NAMALWA (cell line): ENCODE results near the gene SLC9A5.

Experiments
- DNase-seq: peaks from one replicate; pipeline ENCODE4 v3.0.0-alpha.2; 2015; ENCODE audit warnings: low spot score

The SLC9A5 gene

DNA sequence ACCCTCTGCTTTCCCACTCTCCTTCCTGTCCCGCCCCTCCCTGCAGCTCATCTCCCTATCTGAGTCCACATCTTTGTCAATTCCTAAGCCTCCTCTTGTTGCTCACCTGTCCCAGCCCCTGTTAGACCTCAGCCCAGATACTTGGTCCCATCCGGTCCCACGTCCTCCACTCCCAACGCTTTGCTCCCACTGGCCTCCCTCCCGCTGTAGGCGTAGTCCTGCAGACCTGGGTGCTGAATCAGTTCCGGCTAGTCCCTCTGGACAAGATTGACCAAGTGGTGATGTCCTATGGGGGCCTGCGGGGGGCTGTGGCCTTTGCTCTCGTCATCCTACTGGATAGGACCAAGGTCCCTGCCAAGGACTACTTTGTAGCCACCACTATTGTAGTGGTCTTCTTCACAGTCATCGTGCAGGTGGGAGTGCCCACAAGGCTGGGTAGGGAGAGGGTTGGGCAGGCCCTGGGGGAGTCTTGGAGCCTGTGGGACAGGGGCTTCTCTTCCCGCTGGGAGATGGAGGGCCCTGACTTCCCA is 8.0 kb downstream of the SLC9A5 start:
- no peak for DNase-seq

DNA sequence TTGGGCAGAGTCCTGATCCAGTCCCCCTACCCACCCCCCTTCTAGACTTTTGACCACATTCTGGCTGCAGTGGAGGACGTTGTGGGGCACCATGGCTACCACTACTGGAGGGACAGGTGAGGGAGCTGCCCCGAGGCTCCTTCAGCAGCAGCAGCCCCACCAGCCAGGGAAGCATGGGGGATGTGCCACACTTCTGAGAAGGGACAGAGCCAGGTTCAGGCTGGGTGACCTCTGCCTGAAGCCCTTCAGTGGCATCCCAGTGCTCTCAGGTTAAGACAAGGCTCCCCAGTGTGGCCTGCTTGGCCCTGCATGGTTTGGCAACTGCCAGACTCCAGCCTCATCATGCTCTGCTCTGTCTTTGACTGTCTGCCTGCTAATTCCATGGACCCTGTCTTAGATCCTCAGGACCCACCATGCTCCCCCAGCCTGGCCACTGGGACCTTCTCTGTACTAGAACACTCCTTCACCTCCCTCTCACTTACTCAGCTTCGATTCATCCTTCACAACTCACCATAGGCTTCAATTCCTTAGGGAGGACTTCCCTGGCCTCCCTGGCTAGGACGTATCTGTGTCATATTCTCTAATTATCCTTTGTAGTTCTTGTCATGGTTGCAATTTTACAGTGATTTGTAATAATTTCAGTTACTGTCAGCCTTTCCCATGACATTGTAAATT is 8.8 kb downstream of the SLC9A5 start:
- no peak for DNase-seq

GRCh38 chr16:67258161-67258835 is 9.5 kb downstream of the SLC9A5 start:
- DNase-seq = no peak

DNA sequence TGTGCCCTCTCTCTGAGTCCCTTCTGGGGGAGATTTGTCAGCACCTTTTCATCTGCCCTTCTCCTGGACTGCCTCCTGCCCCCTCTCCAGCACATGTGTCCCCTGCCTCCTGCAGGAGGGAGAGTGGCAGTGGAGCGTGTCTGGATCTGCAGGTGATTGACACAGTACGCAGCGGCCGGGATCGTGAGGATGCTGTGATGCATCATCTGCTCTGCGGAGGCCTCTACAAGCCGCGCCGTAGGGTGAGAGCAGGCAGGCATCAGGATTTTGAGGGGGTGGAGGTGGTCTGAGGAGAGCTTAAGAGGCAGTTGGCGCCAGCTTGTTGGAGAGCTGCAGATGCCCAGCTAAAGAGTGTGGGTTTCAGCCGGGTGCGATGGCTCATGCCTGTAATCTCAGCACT is 10.9 kb downstream of the SLC9A5 start:
- DNase-seq = no peak

- peak; percentile 76 for DNase-seq
These were observed 11.8 kb downstream of the SLC9A5 start for GRCh38 chr16:67260426-67261063.

DNA sequence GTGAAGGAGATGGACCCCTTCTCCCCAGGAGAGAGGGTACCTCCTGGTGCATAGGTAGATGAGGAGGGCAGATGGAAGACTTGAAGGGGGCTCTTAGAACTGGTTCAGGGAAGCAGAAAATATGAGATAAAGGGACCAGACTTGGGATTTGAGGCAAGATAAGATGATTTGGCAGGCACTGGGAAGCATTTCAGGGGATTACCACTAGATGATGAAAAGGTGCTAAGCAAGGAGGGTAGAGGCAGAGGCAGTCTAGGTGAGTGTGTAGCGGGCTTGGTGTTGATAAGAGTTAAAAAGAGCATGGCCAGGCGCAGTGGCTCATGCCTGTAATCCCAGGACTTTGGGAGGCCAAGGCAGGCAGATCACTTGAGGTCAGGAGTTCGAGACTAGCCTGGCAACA is 14.4 kb downstream of the SLC9A5 start:
- DNase-seq = no peak

DNA sequence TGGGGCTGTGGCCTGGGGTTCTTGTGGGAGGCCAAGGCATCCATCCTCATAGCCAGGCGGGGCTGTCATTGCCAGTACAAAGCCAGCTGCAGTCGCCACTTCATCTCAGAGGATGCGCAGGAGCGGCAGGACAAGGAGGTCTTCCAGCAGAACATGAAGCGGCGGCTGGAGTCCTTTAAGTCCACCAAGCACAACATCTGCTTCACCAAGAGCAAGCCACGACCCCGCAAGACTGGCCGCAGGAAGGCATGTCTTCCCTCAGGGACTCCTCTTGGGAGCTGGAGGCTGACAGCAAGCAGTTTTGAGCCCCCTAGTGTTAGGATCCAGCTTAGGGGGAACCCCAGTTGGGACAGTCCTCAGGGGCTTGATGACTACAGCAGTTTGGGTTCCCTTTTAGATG is 15.5 kb downstream of the SLC9A5 start:
- no peak for DNase-seq

DNA sequence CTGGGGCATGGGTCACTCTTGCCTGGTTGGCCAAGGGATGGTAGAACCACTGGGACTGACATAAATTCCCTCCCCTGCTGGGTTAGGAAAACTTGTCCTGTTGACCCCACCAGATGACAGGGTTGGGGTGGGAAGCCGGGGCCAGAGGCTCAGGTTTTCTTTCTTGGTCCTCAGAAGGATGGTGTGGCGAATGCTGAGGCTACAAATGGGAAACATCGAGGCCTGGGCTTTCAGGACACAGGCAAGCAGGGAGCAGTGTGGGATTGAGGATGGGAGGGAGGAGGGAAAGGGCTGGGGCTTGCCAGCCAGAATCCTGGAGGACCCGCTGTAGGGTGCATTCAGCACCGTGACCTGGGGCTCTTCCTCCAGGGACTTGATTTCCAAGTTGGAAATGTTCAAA is 16.1 kb downstream of the SLC9A5 start:
- no peak for DNase-seq

DNA sequence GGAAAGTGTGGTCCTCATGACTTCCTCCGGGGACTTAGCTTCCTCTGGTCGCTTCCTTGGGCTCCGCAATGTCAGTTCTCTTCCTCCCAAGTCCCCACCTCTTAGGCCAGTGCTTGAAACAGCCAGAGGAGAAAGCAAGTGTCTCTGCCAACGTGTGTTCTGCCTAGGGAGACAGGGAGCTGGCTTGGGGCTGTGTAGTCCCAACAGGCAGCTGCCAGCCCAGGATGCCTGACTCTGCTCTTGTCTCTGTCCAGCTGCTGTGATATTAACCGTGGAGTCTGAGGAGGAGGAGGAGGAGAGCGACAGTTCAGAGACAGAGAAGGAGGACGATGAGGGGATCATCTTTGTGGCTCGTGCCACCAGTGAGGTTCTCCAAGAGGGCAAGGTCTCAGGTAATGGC is 17.1 kb downstream of the SLC9A5 start:
- DNase-seq = no peak

DNA sequence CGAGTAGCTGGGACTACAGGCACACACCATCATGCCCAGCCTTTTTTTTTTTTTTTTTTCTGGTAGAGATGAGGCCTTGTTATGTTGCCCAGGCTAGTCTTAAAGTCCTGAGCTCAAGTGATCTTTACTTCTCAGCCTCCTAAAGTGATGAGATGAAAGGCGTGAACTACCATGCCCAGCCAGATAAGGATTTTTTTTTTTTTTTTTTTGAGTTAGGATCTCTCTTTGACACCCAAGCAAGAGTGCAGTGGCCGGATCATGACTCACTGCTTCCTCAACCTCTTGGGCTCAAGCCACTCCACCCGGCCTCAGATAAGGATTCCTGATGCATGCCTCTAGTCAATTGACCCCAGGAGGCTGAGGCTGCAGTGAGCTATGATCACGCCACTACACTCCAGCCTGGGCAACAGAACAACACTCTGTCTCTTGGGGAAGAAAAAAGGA is 19.4 kb downstream of the SLC9A5 start:
- no peak for DNase-seq

DNA sequence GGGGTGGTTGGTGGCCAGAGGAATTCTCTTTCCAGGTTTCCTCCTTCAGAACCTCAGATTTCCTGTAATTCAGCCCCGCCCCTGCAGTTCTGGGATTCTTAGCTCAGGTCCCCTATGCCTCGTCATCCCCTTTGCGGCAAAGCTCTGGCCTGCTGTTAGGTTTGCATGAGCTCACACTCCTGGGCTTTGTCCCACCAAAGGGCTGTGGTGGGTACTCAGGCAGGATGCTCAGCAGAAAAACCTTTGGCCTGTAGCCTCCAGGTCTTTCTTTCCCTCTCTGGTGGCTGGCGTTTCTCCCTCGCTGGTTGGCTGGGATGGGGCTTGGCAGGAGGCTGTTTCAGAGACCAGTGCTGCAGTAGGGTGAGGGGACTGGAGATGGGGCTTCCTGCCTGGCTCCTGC is 21.0 kb downstream of the SLC9A5 start:
- DNase-seq = no peak

GRCh38 chr16:67270931-67271338 is 22.2 kb downstream of the SLC9A5 start:
- no peak for DNase-seq

- DNase-seq = no peak
These were observed 22.7 kb downstream of the SLC9A5 start for GRCh38 chr16:67271446-67271845.

- no peak for DNase-seq
These were observed 26.5 kb downstream of the SLC9A5 start for GRCh38 chr16:67275321-67275720.

DNA sequence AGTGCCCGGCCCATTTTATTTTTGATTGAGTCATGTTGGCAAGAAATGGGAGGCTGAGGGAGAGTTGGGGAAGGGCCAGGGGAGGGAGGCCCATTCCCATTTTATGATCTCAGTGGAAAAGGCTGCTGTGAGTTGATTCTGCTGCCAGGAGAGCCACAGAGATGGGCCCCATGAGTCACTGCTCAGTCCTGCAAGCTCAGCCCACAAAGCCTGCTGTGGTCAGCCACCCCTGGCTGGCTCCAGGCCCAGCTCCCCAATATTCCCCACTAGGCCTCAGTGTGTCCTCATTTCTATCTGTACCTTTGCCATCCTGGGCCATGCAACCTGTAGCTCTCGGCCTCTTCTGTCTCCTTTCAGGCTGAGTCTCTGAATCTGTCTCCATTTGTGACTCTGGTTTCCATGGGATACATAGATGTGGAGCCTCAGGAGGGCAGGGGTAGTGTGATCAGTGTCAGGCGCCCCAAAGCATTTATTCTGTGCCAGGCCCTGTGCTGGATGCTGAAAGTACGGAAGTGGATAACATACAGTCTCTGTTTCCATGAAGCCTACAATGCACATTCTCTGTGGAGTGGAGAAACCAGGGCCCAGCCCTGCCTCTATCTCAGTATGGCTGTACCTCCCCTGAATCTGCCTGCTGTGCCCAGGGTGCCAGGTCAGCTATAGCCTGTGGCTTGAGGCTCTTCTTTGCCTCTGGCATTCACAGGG is 28.7 kb downstream of the SLC9A5 start:
- no peak for DNase-seq

DNA sequence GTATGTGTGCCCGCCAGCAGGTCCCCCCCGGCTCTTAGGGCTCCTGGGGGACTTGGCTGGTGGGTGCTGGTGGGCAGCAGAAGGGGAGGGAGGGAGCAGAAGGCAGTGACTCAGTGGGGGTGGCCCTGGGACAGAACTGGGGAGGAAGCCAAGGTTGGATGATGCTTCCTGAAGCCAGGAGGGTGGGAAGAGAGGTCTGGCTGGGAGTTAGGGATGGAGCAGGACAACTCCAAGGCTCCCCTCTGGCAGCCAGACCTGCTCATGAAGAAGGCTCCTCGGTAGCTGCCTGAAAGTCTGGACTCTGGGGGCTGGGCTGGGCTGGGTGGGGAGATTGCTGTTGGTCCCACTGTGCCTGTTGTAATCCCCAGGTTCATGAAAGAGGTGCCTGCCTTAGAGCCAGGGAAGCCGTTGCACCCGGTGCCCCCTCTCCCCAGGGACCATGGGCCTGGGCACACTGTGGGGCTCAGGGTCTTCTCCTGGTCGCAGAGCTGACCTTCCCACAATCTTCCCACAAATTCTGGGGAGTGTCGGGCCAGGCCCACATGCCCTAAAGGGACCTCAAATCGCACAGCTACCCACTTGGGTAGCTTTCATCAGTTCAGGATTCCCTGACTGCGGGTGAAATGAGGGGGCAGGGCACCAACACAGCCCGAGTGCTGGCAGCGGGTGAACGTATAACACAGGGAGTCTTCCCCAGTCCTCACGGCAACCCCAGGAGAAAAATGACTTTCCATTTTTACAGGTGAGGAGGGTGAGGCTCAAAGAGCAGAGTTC is 29.4 kb downstream of the SLC9A5 start:
- no peak for DNase-seq

- DNase-seq = peak; percentile 58
These were observed 30.1 kb downstream of the SLC9A5 start for GRCh38 chr16:67278773-67279295.

GRCh38 chr16:67279296-67280089 is 30.7 kb downstream of the SLC9A5 start, which contains the start of gene PLEKHG4:
Gene PLEKHG4, plus strand, starts transcription at chr16:67279532. Its CDS starts 513 bp downstream, at chr16:67280045.
- peak; percentile 83 for DNase-seq

- DNase-seq = no peak
These were observed 31.6 kb downstream of the SLC9A5 start for GRCh38 chr16:67280090-67281015.
